Activated T-cell treated with anti-CD3 and anti-CD28 coated beads for 48 hours (primary cell): ENCODE results near the gene PIP5KL1.

ENCODE experiments used
- DNase-seq: peaks from one replicate; pipeline ENCODE4 v3.0.0-alpha.2; 2020; ENCODE audit warnings: low read depth

Gene PIP5KL1, protein sequence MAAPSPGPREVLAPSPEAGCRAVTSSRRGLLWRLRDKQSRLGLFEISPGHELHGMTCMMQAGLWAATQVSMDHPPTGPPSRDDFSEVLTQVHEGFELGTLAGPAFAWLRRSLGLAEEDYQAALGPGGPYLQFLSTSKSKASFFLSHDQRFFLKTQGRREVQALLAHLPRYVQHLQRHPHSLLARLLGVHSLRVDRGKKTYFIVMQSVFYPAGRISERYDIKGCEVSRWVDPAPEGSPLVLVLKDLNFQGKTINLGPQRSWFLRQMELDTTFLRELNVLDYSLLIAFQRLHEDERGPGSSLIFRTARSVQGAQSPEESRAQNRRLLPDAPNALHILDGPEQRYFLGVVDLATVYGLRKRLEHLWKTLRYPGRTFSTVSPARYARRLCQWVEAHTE

GRCh38 chr9:127930231-127931091 lies at the start of gene PIP5KL1:
Gene PIP5KL1 (minus strand): TSS chr9:127930777. CDS start chr9:127930752, 25 bp downstream.
- peak; percentile 72 for DNase-seq

GRCh38 chr9:127980060-127980705 lies 49.6 kb upstream of the PIP5KL1 start:
- DNase-seq, result no peak

GRCh38 chr9:127979333-127980059 lies 48.9 kb upstream of the PIP5KL1 start:
- DNase-seq, result no peak

GRCh38 chr9:127979015-127979332 lies 48.4 kb upstream of the PIP5KL1 start:
- no peak for DNase-seq

DNA sequence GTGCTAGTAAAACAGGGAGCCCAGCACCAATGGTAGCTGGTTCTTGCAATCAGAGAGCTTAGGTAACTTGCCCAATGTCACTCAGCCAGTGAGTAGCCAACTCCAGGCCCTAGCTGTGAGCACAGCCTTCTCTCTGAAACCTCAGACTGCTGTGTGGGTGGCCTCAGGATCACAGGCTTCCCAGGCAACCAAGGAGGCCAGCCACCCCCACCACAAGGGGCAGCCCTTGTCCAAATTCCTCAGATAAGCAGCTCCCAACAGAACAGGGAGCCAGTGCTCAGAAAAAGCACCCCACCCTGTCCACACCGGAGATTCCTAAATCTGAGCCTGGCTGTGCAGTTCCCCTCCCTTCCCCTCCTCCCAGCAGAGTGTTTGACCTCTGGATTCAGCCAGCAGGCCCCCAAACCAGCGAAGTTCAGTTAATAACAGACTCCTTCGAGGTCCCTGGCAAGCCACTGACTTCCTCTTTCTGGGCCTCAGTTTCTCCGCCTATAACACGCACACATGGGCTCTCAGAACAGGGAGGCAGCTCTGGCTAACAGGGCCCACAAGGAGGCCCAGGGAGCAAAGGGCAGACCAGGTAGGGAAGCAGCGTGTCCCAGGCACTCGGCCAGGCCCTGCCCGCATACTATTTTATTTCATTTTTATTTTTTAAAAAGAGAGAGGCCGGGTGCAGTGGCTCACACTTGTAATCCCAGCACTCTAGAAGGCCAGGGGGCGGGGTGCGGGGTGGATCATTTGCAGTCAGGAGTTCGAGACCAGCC lies 47.5 kb upstream of the PIP5KL1 start:
- DNase-seq, result no peak

DNA sequence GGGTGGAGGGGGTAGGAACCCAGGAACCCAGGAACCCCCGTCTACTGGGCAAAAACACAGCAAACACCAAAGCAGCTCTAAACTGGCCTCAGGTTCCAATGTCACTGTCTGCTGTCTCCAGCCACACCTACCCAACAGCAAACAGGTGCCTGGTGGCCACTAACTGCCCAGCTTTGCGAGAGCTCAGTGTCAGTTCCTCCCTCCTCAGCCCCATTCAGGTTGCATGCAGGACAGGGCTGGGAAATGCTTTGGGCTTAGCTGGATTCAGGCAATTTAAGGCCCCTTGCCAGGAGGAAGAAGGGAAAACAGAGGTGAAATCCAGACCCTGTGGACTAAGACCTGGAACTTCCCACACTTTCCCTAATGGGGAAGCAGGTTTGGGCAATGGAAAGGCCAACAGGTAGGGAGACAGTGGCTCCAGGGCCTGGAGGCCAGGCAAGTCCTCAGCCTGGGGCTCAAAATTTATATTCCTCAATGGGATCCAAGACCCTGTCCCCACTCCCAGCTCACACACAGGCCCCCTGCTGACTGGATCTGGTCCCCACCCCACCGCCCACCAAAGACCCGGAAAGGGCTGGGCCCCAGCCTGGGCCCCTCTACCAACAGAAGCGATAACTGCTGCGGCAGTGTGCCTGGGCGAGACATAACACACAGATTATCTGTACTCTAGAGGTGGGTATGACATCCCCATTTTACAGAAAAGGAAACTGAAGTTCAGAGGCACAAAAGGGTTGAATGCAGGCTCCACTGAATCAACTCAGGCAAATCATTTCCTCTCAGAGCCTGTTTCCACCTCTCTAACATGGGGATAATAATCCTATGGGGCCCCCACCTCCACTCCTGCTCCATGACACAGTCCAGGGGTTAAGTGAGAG lies 46.7 kb upstream of the PIP5KL1 start:
- no peak for DNase-seq

DNA sequence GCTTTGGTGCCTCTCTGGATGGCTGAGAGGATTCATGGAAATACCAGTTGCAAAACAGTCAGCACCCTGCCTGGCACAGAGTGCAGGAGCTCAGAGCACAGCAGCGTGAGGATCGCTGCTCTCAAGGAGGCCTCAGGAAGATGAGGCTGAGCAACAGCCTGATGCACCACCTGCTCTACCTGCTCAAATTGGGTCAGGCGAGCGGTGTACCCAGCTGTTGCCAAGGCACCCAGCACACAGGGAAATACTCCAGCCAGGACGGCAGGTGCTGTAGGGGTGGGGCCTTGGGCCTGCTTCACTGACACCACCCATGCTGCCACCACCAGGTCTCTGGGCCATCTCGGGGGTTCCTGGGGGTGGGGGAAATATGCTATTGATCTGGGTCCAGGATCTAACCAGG lies 45.9 kb upstream of the PIP5KL1 start:
- no peak for DNase-seq

DNA sequence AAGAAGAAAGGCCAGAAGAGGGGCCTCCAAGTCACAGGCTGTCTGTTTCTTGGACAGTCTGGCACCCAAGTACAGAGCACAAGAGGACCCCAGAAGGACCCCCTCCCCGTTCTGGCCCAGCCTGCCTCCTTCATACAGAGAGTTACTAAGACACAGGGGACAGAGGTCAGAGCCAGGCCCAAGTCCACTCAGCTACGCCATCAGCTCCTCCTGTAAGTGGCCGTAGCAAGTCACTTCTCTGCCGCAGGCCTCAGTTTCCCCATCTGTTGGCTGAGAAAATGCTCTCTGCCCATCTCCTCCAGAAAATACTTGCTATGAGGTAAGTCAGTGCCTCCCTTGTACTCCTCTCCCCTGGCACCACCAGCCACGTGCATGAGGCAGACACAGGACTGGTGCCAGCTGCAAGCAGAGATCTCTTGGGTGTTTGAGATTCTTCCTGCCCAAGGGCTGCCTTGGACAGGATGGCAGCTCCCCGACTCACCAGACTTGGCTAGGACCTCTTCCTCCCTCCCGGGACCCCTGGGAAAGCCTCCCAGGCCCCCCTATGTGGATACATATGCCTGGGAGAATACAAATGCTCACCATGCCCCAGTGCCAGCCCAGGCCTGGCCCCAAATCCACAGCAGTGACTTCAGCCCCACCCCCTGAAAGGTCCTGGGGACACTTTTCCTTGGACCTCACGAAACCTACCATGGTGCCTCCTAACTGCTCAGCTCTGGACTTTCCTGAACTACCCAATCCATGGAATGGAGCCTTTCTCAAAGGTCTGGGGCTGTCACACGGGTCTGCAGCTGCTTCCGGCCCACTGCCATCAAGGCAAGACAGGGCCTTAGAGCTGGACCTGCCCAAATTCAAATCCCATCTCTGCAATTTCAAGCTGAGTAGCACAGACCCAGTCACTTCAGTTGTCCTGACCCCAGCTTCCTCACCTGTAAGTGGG lies 45.1 kb upstream of the PIP5KL1 start:
- DNase-seq, result no peak

GRCh38 chr9:127974769-127975261 lies 44.2 kb upstream of the PIP5KL1 start:
- DNase-seq, result no peak

DNA sequence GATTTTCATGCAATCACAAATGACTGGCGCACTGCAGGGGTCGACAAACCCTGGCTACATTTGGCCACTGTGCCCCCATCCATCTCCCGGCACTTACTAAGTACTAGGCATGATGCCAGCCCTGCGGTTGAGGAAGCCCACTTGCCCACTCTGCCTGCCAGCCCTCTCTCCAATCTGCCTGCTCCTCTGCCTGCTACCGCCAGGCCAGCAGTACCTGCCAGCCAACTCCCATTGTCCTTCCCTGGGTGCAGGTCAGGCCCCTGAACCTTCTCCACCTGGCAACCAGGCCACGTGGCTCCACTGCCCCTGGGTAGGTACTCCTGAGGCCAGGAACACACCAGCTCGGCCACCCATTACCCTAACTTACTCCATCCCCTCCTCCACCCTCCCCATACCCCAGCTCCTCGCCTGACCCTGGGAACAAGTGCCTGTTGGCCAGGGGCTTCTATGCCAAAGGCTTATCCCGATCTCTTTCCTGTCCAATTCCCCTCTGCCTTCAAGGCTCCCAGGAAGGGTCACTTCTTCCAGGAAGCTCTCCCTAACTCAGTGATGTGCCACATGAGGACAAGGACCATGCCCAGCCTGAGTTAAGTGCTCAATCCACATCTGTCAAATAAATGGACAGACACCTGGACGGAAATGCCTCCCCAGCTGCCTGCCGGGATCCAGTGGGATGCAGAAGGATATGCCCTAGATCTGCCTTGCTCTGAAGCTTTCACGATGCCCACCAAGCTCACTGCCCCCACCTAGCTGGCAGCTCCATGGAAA lies 43.6 kb upstream of the PIP5KL1 start:
- no peak for DNase-seq

DNA sequence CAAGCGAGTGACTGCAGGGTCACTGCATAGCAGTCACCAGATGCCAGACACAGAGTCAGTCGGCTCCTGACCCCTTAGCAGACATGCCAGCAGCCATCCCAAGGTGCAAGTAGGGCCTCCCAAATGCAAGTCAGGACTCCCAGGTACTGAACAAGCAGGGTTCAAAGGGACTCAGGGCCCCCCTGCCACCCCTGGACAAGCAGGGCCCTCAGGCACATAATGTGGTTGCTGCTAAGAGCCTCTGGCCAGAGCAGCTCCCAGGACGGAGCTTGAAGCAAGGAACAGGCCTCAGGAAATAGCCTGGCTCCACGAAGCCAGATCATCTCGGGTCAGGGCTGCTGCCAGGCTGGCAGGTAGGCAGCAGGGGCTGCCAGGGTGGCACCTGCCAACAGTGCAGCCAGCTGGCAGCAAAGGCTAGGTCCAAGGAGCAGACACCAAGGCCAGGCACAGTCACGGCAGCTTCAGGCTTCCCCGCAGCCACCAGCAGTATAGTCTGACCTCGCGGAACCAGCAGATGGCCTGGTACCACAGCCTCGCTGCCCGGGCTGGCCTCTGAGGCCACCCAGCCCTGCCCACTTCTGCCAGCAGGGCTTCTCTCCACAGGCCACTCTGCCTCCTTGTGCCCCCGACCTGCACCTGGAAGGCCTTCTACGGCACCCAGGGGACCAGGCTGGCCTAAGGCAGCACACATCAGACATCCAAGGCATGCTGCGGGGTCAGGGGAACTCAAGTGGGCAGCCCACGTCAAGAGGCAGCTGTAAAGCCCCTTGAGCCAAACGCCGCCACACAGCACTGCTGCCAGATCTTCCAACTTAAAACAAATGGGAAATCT lies 42.8 kb upstream of the PIP5KL1 start:
- DNase-seq, result no peak

GRCh38 chr9:127972236-127972871 lies 41.8 kb upstream of the PIP5KL1 start:
- no peak for DNase-seq

GRCh38 chr9:127971357-127972235 lies 41.0 kb upstream of the PIP5KL1 start:
- no peak for DNase-seq

DNA sequence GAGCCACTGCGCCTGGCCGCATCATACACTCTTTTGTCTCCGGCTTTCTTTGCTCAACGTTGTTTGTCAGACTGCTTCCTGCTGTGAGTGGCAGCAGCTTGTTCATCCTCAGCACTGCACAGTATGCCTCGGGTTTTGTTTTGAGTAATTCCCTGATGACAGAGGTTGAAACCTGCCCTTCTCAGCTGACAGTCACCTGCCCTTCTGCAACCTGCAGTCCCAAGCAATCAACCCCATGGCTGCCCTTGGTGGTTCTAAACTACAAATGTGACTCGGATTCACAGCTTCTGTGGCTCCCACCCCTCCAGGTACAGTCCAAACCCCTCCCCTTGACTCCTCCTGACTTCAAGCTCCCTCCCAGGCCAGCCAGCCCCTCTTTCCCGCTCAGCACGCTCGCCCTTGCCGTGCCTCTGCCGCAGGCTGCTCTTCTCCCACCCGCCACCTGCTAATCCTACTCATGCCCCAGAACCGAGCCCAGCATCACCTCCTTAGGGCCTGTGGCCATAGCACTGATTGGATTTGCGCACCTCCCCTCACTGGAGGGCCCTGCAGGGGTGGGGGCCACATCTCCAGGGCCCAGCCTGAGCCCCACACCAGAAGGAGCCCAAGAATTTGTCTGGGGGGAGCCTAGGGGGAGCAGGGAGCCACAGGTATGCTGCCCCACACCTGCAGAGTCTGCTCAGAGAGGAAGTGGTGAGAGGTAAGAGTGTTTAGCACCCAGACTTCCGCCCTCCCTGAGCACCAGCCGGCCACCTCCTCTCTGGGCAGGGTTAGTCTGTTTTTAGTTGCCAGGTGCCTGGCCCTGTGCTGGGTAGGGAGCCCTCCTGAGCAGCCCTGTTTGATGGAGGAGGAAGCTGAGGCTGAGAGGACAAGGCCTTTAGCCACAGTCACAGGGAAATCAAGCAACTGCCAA lies 40.1 kb upstream of the PIP5KL1 start:
- DNase-seq, result no peak
